HG03558 (cell line): Measurements from ENCODE around the gene KMO.

Experiments
- ATAC-seq: cut with Tn5 transposase; IDR thresholded peaks from one replicate; pipeline ENCODE4 v1.9.1; 2021; ENCODE audit warnings: moderate number of reproducible peaks; ENCODE audit not compliant: unreplicated experiment; ENCODE audit errors: extremely low read depth

The KMO gene

DNA sequence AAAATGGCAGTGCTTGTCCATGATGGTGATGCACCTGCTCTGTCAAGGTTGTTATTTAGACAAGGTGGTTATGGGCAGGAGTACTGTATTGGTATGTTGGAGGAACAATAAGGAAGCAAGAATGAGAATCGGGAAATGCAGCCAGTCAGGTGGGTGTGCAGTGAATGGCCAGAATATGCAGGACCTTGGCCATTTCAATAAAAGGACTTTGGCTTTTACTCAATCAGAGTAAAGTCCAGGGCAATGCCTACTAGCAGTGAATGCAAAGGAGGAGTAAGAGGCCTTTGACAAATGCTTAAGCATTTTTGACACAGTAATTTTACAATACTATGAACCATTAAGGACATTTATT lies 110.4 kb downstream of the KMO start:
- no peak for ATAC-seq

DNA sequence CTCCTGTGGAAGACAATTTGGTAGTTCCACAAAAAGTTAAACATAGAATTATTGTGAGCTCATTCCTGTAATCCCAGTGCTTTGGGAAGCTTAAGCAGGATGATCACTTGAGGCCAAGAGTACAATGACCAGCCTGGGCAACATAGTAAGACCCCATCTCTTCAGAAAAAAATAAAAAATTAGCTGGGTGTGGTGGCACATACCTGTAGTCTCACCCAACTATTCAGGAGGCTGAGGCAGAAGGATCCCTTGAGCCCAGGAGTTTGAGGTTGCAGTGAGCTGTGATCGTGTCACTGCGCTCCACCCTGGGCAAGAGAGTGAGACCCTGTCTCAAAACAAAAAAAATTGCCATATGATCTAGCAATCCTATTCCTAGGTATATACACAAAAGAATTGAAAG lies 112.1 kb downstream of the KMO start:
- no peak for ATAC-seq

DNA sequence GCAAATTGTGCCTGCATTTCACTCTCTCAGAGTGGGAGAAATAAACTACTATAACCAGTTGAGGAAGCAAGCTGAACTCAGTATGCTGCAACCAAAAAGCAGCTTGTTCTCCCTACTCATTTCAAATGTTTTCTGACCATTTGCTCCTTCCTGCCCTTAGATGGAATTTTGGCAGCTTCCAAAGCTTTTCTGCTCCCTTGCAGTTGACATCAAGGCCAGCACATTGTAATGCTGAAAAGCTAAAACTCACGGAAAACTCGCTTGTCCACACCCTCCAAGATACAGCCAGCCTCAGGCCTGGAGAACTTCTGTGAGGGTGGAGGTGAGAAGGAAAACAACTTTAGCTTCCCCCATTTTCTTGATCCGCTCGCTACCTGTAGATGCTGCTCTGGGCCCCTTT lies 113.0 kb downstream of the KMO start:
- ATAC-seq: no peak
